ENCODE measurements around the gene PFN3. TPM values are rescaled to one million over a fixed set of nuclear protein-coding genes. Genes with fewer than 3 reads are reported as not detected.

PFN3 gene
- total and polyA plus RNA-seq, 9 donors, result not detected

DNA sequence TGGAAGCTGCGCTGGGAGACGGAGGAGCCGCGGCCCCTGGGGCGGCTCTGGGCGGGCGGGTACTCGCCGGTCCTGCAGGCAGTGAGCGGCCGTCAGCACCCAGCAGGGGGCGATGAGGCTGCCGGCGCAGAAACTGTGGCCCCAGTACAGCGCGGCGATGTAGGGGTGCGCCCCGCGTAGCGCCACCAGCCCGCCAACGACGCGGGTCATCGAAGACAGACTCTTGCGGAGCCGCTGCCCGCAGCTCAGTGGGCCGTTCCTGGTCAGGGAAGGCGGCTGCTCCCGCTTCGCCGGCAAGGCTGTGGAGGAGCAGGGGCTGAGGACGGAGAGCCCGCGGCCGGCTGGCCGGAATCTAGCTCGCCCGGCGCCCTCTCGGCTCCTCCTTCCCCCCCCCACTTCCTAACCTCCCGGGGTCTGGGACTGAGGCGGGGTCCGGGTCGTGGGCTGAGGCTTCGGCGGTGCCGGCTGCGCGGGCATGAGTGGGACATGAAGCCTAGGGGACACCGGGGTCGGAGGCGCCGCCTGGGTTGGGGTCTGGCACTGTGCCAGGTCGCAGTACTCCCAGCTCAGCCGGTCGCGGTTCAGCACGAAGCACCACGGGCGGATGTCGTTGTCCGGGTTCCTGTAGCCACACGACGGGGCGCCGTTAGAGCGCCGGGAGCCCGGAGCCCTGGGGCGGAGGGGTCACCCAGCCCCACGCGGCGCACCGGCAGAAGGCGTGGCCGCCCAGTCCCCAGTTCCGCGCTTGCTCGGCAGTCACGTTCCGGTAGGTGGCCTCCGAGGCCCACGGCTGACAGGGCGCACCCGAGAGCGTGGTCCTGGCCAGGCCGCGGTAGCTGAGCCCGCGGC is 3.6 kb upstream of the PFN3 start:
- Histone ChIP-seq H3K9me3 (no peaks in the 10 kb centered on the region), H3K4me1 (ENCODE audit: insufficient read depth) (peaks cover 9% of the 10 kb centered on the region), H3K27me3 (peaks cover 5% of the 10 kb centered on the region), H3K4me3 (peak overlapping the region; percentile 33), H3K27ac (no peak overlapping the region), H3K36me3 (no peaks in the 10 kb centered on the region)
- 0 to 1% (median 1%) methylated on average over 72 to 93 of the region's 93 CpGs for WGBS, 3 donors
- intact Hi-C loops (cut with DNase I), result loop anchor here in 3 of 4 donors (2.0 to 5.0 kb wide), 5 partner anchors 45 to 95 kb away; partner anchors contain the start of gene PDLIM7 (in 1 of the 3)
- TF ChIP-seq POLR2A (IDR thresholded peaks at IDR 0.05) (no peak), EP300 (IDR thresholded peaks at IDR 0.05) (no peak)
- TF ChIP-seq, protein P1, sequence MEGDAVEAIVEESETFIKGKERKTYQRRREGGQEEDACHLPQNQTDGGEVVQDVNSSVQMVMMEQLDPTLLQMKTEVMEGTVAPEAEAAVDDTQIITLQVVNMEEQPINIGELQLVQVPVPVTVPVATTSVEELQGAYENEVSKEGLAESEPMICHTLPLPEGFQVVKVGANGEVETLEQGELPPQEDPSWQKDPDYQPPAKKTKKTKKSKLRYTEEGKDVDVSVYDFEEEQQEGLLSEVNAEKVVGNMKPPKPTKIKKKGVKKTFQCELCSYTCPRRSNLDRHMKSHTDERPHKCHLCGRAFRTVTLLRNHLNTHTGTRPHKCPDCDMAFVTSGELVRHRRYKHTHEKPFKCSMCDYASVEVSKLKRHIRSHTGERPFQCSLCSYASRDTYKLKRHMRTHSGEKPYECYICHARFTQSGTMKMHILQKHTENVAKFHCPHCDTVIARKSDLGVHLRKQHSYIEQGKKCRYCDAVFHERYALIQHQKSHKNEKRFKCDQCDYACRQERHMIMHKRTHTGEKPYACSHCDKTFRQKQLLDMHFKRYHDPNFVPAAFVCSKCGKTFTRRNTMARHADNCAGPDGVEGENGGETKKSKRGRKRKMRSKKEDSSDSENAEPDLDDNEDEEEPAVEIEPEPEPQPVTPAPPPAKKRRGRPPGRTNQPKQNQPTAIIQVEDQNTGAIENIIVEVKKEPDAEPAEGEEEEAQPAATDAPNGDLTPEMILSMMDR (IDR thresholded peaks at IDR 0.05), result peak; percentile 62 to 83 (median 81)
- peak; percentile 79 to 88 (median 84) for DNase-seq

DNA sequence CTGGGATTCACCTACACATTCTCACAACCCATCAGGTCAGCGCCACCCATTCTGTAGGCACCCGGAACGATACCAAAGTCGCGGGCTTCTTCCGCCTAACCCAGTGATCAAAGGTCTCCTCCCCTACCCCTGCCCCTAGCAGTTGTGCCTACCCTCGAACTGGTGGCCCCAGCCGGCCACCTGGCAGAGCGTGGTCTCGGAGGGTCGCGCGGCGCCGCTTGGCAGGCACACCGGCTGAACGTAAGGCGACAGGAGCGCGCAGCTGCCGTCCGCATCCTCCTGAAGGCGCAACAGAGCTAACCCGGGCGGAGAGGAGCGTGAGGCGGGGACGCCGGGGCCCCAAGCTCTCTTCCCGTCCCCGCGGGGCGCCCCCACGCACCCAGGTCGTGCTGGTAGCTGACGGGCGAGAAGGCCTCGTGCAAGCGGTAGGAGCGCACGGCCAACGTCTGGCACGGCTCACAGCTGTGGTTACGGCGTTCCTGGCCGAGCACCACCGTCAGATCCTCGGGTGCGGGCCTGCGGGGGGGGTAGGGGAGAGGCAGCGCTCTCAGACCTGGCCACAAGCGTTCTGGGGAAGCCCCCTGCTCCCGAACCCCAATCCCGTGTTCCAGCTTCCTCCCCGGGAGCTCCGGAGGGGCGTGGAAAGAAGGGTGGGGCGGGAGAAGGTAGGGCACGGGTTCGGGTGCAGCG is 2.8 kb upstream of the PFN3 start:
- TF ChIP-seq EP300 (IDR thresholded peaks at IDR 0.05), result no peak
- TF ChIP-seq POLR2A (IDR thresholded peaks at IDR 0.05), result no peak
- TF ChIP-seq, protein P1 (IDR thresholded peaks at IDR 0.05), result no peak
- no peaks in the 10 kb centered on the region for H3K36me3 ChIP-seq
- DNase-seq, result peak in 1 of 5 donors; percentile 45
- H3K4me1 ChIP-seq (ENCODE audit: insufficient read depth), result peaks cover 9% of the 10 kb centered on the region
- no peaks in the 10 kb centered on the region for H3K9me3 ChIP-seq
- H3K27ac ChIP-seq, result no peak overlapping the region
- intact Hi-C loops (cut with DNase I), result loop anchor here in 2 of 4 donors (5.0 kb wide), 2 partner anchors 54 to 94 kb away; partner anchors contain the start of gene PDLIM7 (in 1 of the 2)
- H3K4me3 ChIP-seq, result peak overlapping the region; percentile 33
- WGBS, 3 donors, result 1 to 3% (median 2%) methylated on average over 42 to 61 of the region's 61 CpGs
- peaks cover 9% of the 10 kb centered on the region for H3K27me3 ChIP-seq

DNA sequence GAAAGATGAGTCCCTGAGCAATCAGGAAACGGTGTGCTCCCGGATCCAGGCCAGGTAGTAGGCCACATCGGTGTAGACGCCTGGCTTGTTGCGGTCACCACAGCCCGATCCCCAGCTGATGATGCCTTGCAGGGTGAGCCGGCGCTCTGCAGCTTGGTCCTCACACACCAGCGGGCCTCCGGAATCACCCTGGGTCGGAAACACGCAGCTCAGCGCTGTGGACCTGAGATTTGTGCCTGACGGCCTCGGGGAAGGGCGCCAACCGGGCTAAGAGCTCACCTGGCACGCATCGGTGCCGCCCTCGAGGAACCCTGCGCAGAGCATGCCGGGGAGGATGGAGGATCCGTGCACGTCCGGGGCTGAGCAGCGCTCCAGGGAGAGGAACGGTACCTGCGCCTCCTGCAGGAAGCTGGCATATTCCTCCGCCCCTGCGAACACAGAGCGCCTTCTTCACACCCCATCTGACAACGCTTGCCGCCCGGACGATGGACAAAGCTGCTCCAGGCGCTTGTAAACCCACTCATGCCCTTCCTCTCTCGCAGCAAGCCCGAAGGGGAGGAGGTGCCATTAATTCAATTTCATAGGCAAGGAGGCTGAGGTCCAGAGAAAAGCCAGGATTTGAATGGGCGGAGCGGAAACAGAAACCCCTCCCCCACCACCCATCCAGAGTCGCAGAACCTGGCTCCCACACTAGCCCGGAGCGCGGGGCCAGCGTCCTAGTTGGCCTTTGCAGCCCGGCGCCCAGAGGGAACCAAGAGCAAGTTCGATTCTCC is 2.0 kb upstream of the PFN3 start:
- WGBS, 3 donors, result 3 to 4% (median 3%) methylated on average over 49 of the region's 49 CpGs
- intact Hi-C loops (cut with DNase I), result loop anchor here in 2 of 4 donors (5.0 kb wide), 2 partner anchors 55 to 95 kb away; partner anchors contain the start of gene PDLIM7 (in 1 of the 2)
- Histone ChIP-seq H3K9me3 (no peaks in the 10 kb centered on the region), H3K36me3 (no peaks in the 10 kb centered on the region), H3K4me1 (ENCODE audit: insufficient read depth) (peaks cover 9% of the 10 kb centered on the region), H3K27ac (no peak overlapping the region), H3K27me3 (peaks cover 9% of the 10 kb centered on the region), H3K4me3 (no peak overlapping the region)
- peak; percentile 51 to 69 (median 54) for DNase-seq
- no peak for TF ChIP-seq POLR2A (IDR thresholded peaks at IDR 0.05)
- TF ChIP-seq, protein P1 (IDR thresholded peaks at IDR 0.05), result peak in 1 of 3 donors; percentile 17

DNA sequence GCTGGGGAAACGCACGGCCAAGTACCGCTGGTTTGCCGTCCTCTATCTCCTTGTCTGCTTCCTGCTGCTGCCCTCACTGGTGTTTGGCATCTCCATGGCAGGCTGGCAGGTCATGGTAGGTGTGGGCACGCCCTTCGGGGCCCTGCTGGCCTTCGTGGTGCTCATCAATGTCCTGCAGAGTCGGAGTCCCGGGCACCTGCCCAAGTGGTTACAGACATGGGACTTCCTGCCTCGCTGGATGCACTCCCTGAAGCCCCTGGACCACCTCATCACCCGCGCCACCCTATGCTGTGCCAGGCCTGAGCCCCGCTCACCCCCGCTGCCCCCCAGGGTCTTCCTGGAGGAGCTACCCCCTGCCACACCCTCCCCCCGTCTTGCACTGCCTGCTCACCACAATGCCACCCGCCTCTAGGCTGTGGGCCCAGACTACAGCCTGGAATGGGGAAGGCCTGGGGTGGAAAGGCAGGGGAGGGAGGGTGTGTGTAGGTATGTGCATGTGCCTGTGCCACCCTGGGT is 2.5 kb downstream of the PFN3 start:
- intact Hi-C loops (cut with DNase I), result no loop called here
- no peak for DNase-seq
- H3K27me3 ChIP-seq, result peaks cover 7% of the 10 kb centered on the region
- TF ChIP-seq EP300 (IDR thresholded peaks at IDR 0.05) (no peak), POLR2A (IDR thresholded peaks at IDR 0.05) (no peak)
- TF ChIP-seq, protein P1 (IDR thresholded peaks at IDR 0.05), result no peak
- no peak overlapping the region for H3K4me3 ChIP-seq
- peaks cover 5% of the 10 kb centered on the region for H3K4me1 ChIP-seq (ENCODE audit: insufficient read depth)
- H3K27ac ChIP-seq, result no peak overlapping the region
- no peaks in the 10 kb centered on the region for H3K9me3 ChIP-seq
- no peaks in the 10 kb centered on the region for H3K36me3 ChIP-seq
- WGBS, 3 donors, result 87 to 92% (median 89%) methylated on average over 16 of the region's 16 CpGs

Data from ovary (tissue), 9 donors.